K562 (cell line): ENCODE data around the gene DEGS1. TPM values are rescaled to one million over a fixed set of nuclear protein-coding genes. Genes with fewer than 3 reads are reported as not detected.

ENCODE experiments used
- ATF3 ChIP-seq, 2 experiments: fragments of 450-650 bp in 1 of 2; sonication (generic) in 1 of 2; formaldehyde crosslinking in 1 of 2; IDR thresholded peaks in 1 of 2; conservative IDR thresholded peaks in 1 of 2; 2 replicates each; pipeline versions ENCODE4 v1.6.1 to v1.8.1; 2016 to 2023; ENCODE audit warnings: mild to moderate bottlenecking in 2 of 2, moderate library complexity in 2 of 2, inconsistent platforms in 1 of 2, missing genetic modification reagents in 1 of 2
- BRF1 ChIP-seq: IDR thresholded peaks from 3 replicates; pipeline ENCODE4 v1.6.1; 2011; ENCODE audit warnings: borderline replicate concordance, mild to moderate bottlenecking; ENCODE audit not compliant: insufficient read length; ENCODE audit errors: extremely low read depth
- C11orf30 ChIP-seq: fragments of 450-650 bp; IDR thresholded peaks from 2 replicates; pipeline ENCODE4 v1.6.1; 2016; ENCODE audit warnings: low read depth, mild to moderate bottlenecking
- CEBPB ChIP-seq: fragments of 450-650 bp; IDR thresholded peaks from 2 replicates; pipeline ENCODE4 v1.6.1; 2016; ENCODE audit warnings: missing genetic modification characterization, missing compliant biosample characterization
- CEBPG ChIP-seq, 3 experiments: fragments of 200-800 bp in 1 of 3; sonication (Bioruptor generic) in 1 of 3; sonication (generic) in 1 of 3; formaldehyde crosslinking in 1 of 3; IDR thresholded peaks in 2 of 3; conservative IDR thresholded peaks in 1 of 3; 2 replicates each; pipeline versions ENCODE4 v1.6.1 to v1.8.0; 2016 to 2022; ENCODE audit warnings: missing compliant biosample characterization in 2 of 3, missing genetic modification characterization in 2 of 3, mild to moderate bottlenecking in 1 of 3, missing genetic modification reagents in 1 of 3
- DPF2 ChIP-seq: fragments of 450-650 bp; IDR thresholded peaks from 2 replicates; pipeline ENCODE4 v1.6.1; 2016
- GABPB1 ChIP-seq: sonication (generic); formaldehyde crosslinking; IDR thresholded peaks from 2 replicates; pipeline ENCODE4 v1.8.0; 2022; ENCODE audit warnings: mild to moderate bottlenecking, missing genetic modification reagents
- LCOR ChIP-seq: sonication (generic); formaldehyde crosslinking; IDR thresholded peaks from 2 replicates; pipeline ENCODE4 v1.8.0; 2022; ENCODE audit warnings: mild to moderate bottlenecking, missing genetic modification reagents
- LEF1 ChIP-seq: fragments of 450-650 bp; IDR thresholded peaks from 2 replicates; pipeline ENCODE4 v1.6.1; 2016; ENCODE audit warnings: mild to moderate bottlenecking
- MYNN ChIP-seq, 2 experiments: sonication (generic); formaldehyde crosslinking in 1 of 2; IDR thresholded peaks; 2 replicates each; pipeline versions ENCODE4 v1.5.0 to v1.6.1; 2016 to 2020; ENCODE audit warnings: antibody characterized with exemption in 1 of 2, missing genetic modification reagents in 1 of 2
- RBBP5 ChIP-seq: fragments of 200-600 bp; sonication (generic); IDR thresholded peaks from 2 replicates; pipeline ENCODE4 v1.6.1; 2012; ENCODE audit warnings: borderline replicate concordance, mild to moderate bottlenecking, low read length, control low read depth, inconsistent platforms; ENCODE audit not compliant: insufficient read depth, poor library complexity, severe bottlenecking
- RCOR1 ChIP-seq, 2 experiments: IDR thresholded peaks; 2 replicates each; pipeline ENCODE4 v1.6.1; 2012; ENCODE audit warnings: low read depth in 2 of 2, low read length in 2 of 2, borderline replicate concordance in 1 of 2, improper control_type of control experiment in 1 of 2
- SMARCA5 ChIP-seq: fragments of 450-650 bp; IDR thresholded peaks from 2 replicates; pipeline ENCODE4 v1.6.1; 2016
- SPI1 ChIP-seq: IDR thresholded peaks from 2 replicates; pipeline ENCODE4 v1.6.1; 2011; ENCODE audit warnings: low read depth, low read length, control low read depth, borderline replicate concordance
- ZBTB7A ChIP-seq: IDR thresholded peaks from 2 replicates; pipeline ENCODE4 v1.6.1; 2011; ENCODE audit warnings: low read depth, mild to moderate bottlenecking, low read length, moderate library complexity, borderline replicate concordance; ENCODE audit not compliant: control insufficient read depth
- ZNF316 ChIP-seq: fragments of 450-650 bp; IDR thresholded peaks from 2 replicates; pipeline ENCODE4 v1.6.1; 2016
- ZNF639 ChIP-seq, 2 experiments: fragments of 200-800 bp in 1 of 2; sonication (Bioruptor generic) in 1 of 2; sonication (generic) in 1 of 2; formaldehyde crosslinking in 1 of 2; IDR thresholded peaks in 1 of 2; conservative IDR thresholded peaks in 1 of 2; 2 replicates each; pipeline versions ENCODE4 v1.5.0 to v1.6.1; 2016 to 2020; ENCODE audit warnings: missing compliant biosample characterization in 1 of 2, missing genetic modification characterization in 1 of 2, missing genetic modification reagents in 1 of 2
- polyA plus RNA-seq, 8 experiments: library from polyadenylated mRNA; depleted of rRNA in 4 of 8; stranded (reverse) in 5 of 8; unstranded in 3 of 8; fragments of >200 nt; fragmentation: Nextera tagmentation in 2 of 8; fragmentation: Illumina TruSeq in 1 of 8; extraction: Ambion mirVana in 2 of 8; extraction: Trizol in 1 of 8; gene quantifications; 2 replicates each; pipeline versions ENCODE4 v1.2.1 to v1.2.3, GENCODE V29; 2011 to 2014; ENCODE audit warnings: inconsistent platforms in 1 of 8, missing spikeins in 1 of 8
- total RNA-seq, 7 experiments: library from RNA; depleted of rRNA in 6 of 7; stranded (reverse); fragments of >200 nt in 6 of 7; fragmentation: Illumina TruSeq in 2 of 7; extraction: Trizol in 2 of 7; gene quantifications; 2 replicates each; pipeline versions ENCODE4 v1.2.1 to v1.2.3, GENCODE V29; 2011 to 2021; ENCODE audit warnings: low replicate concordance in 1 of 7

DEGS1 gene
- total and polyA plus RNA-seq, 9 of the 15 experiments (the other 6 are each of a cell fraction or from before 2014, with no cell fraction given), result 12.3 to 95.0 (median 38.8) TPM

- TF ChIP-seq MYNN (IDR thresholded peaks at IDR 0.05) (peak; percentile 78), MYNN (CRISPR knock-in tag; IDR thresholded peaks at IDR 0.05) (no peak), CEBPB (tag) (peak; percentile 5; the same call in 1 of the 2 replicates), SMARCA5 (no peak), ZNF639 (CRISPR knock-in tag; conservative IDR thresholded peaks at IDR 0.05 in 1 of 2, IDR thresholded peaks at IDR 0.05 in 1 of 2) (0 out of 4 replicates have a peak, but pooled peaks of 1 of the 2 experiments have one; percentile 31), ATF3 (IDR thresholded peaks at IDR 0.05) (0 out of 2 replicates have a peak, but pooled peaks have one; percentile 7), ATF3 (CRISPR knock-in tag; conservative IDR thresholded peaks at IDR 0.05) (no peak), GABPB1 (CRISPR knock-in tag) (no peak), C11orf30 (peak; percentile 18; the same call in 1 of the 2 replicates), BRF1 (no peak), LEF1 (no peak), ZBTB7A (peak; percentile 41; the same call in 1 of the 2 replicates), CEBPG (CRISPR knock-in tag; IDR thresholded peaks at IDR 0.05) (no peak), CEBPG (tag; conservative IDR thresholded peaks at IDR 0.05 in 1 of 2, IDR thresholded peaks at IDR 0.05 in 1 of 2) (peak in 1 of 2 experiments; percentile 47; a peak in 1 of 4 replicates), RCOR1 (IDR thresholded peaks at IDR 0.05; ENCODE audit: borderline replicate concordance in 1 of 2, low read depth in 2 of 2, low read length in 2 of 2) (no peak), DPF2 (0 out of 2 replicates have a peak, but pooled peaks have one; percentile 29), RBBP5 (peak; percentile 66), ZNF316 (no peak), LCOR (CRISPR knock-in tag) (no peak), SPI1 (0 out of 2 replicates have a peak, but pooled peaks have one; percentile 14)
Measured at GRCh38 chr1:224205438-224205840, 22.4 kb downstream of the DEGS1 start (continued).
